ENCODE results near the gene PRSS27.

DNA sequence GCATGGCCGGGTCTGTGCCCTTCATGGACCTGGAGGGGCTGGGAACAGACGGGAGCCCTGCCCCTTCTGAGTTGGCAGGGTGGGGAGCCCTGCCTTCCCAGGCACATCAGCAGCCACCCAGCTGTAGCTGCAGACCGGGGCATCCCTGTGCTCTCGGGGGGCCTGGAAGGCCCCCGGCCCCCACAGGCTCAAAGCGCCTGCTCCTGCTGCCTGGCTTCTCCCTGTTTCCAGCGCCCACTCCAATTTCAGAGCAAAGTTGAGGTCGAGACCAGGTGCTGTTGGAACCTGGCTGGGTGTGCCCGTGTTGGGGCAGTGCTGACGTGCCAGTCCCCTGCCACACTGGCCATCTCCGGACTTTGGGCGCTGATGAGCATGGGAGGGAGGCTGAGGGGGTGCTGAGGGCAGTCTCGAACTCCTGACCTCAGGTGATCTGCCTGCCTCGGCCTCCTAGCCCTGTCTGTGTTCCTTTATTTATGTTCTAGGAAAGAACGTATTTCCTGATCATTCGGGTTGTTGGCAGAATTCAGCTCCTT lies 4.9 kb upstream of the PRSS27 start:
- TF ChIP-seq EZH2 (IDR thresholded peaks at IDR 0.05; ENCODE audit: insufficient read depth, low read length): no peak
- TF ChIP-seq CTCF (IDR thresholded peaks at IDR 0.05; ENCODE audit: insufficient read depth, low read depth, low read length): no peak

Measured in astrocyte (in vitro differentiated cells and primary cell).